K562 (cell line): ENCODE results near the gene PLPP1. TPM values are rescaled to one million over a fixed set of nuclear protein-coding genes. Genes with fewer than 3 reads are reported as not detected.

Experiments used
- ATAC-seq: fragments of 200-7000 bp; cut with Tn5 transposase; 3 replicates; pipeline ENCODE4 v1.9.1; 2020; ENCODE audit warnings: moderate library complexity
- BruUV-seq: library from RNA; stranded (reverse); fragments of 400-500 nt; replicated peaks from 2 replicates; lab custom pipeline; 2021; lab: Mats Ljungman, UMichigan
- CTCF ChIA-PET: fragments of 300-600 bp; formaldehyde crosslinking; extraction: SDS; loops from one replicate; lab custom pipeline; 2021; ENCODE audit warnings: low intra/inter-chr PET ratio; lab: Yijun Ruan, JAX
- POLR2A ChIA-PET: fragments of 300-600, 350-650 bp; sonication (Branson Sonifier 250); formaldehyde crosslinking; extraction: SDS; loops from one replicate; lab custom pipeline; 2021; ENCODE audit warnings: antibody characterized with exemption, inconsistent platforms; lab: Yijun Ruan, JAX
- DNase-seq, 4 experiments: peaks; one replicate each; pipeline versions ENCODE4 v3.0.0 to v3.0.0-alpha.2; 2011 to 2018; ENCODE audit warnings: low spot score in 3 of 4, mixed read lengths in 3 of 4; ENCODE audit errors: extremely low read depth in 1 of 4
- FAIRE-seq: peaks from 2 replicates; lab custom pipeline; 2011; peaks lifted over from hg19 to GRCh38; lab: Jason Lieb, UNC
- H2AFZ ChIP-seq: 2 replicates; pipeline ENCODE4 v1.6.0; 2011; ENCODE audit warnings: low read depth, low read length, control low read depth, inconsistent platforms
- H3K27ac ChIP-seq: fragments of 200-600 bp; 3 replicates; pipeline ENCODE4 v1.8.0; 2011; ENCODE audit warnings: low read depth, mild to moderate bottlenecking, control low read depth, inconsistent platforms, low read length, moderate library complexity, mixed read lengths; ENCODE audit errors: extremely low read depth
- H3K27me3 ChIP-seq, 2 experiments: fragments of 300-600 bp in 1 of 2; 2 replicates in 1 of 2; 3 replicates in 1 of 2; pipeline versions ENCODE4 v1.6.0 to v1.8.0; 2011; ENCODE audit warnings: inconsistent platforms in 2 of 2, low read length in 2 of 2, mild to moderate bottlenecking in 1 of 2, mixed read lengths in 1 of 2, moderate library complexity in 1 of 2; ENCODE audit not compliant: control insufficient read depth in 2 of 2, insufficient read depth in 2 of 2
- H3K36me3 ChIP-seq: fragments of 300-600 bp; 3 replicates; pipeline ENCODE4 v1.8.0; 2011; ENCODE audit warnings: mild to moderate bottlenecking, low read length, inconsistent platforms; ENCODE audit not compliant: control insufficient read depth, insufficient read depth
- H3K4me1 ChIP-seq, 2 experiments: fragments of 200-600 bp in 1 of 2; replicated peaks in 1 of 2; 2 replicates in 1 of 2; 3 replicates in 1 of 2; pipeline versions ENCODE4 v1.5.1 to v1.8.0; 2011; ENCODE audit warnings: inconsistent platforms in 2 of 2, low read length in 2 of 2, mild to moderate bottlenecking in 1 of 2, mixed read lengths in 1 of 2, moderate library complexity in 1 of 2; ENCODE audit not compliant: control insufficient read depth in 2 of 2, insufficient read depth in 2 of 2
- H3K4me2 ChIP-seq: 2 replicates; pipeline ENCODE4 v1.6.1; 2011; ENCODE audit warnings: low read length, control low read depth, inconsistent platforms, mixed read lengths; ENCODE audit not compliant: insufficient read depth
- H3K4me3 ChIP-seq: fragments of 200-600 bp; sonication (generic), shearing (Covaris generic); 2 replicates; pipeline ENCODE4 v1.5.1; 2016; ENCODE audit warnings: control low read depth, inconsistent platforms
- H3K79me2 ChIP-seq: fragments of 200-600 bp; 3 replicates; pipeline ENCODE4 v1.8.0; 2011; ENCODE audit warnings: low read length, inconsistent platforms; ENCODE audit not compliant: control insufficient read depth, insufficient read depth
- H3K9ac ChIP-seq, 2 experiments: 2 replicates each; pipeline versions ENCODE4 v1.6.0 to v1.6.1; 2011; ENCODE audit warnings: low read depth in 2 of 2, low read length in 2 of 2, control low read depth in 1 of 2, inconsistent platforms in 1 of 2, mild to moderate bottlenecking in 1 of 2, mixed read lengths in 1 of 2; ENCODE audit not compliant: insufficient read depth in 1 of 2
- H3K9me1 ChIP-seq: one replicate; pipeline ENCODE4 v1.6.0; 2011; ENCODE audit warnings: inconsistent platforms, mild to moderate bottlenecking, low read length, moderate library complexity; ENCODE audit not compliant: control insufficient read depth, insufficient read depth
- H3K9me3 ChIP-seq: replicated peaks from 2 replicates; pipeline ENCODE4 v1.5.1; 2011; ENCODE audit warnings: low read depth, low read length, inconsistent platforms; ENCODE audit not compliant: control insufficient read depth, insufficient read depth
- H4K20me1 ChIP-seq: replicated peaks from 2 replicates; pipeline ENCODE4 v1.6.1; 2011; ENCODE audit warnings: low read length, inconsistent platforms, mixed read lengths; ENCODE audit not compliant: control insufficient read depth, insufficient read depth
- CBX3 ChIP-seq, 2 experiments: IDR thresholded peaks; 1 replicate in 1 of 2; 2 replicates in 1 of 2; pipeline ENCODE4 v1.6.1; 2012; ENCODE audit warnings: inconsistent platforms in 2 of 2, low read length in 2 of 2, borderline replicate concordance in 1 of 2, control low read depth in 1 of 2
- CHD2 ChIP-seq: IDR thresholded peaks from 2 replicates; pipeline ENCODE4 v1.6.1; 2011; ENCODE audit warnings: low read depth, low read length
- ETV5 ChIP-seq: sonication (generic); formaldehyde crosslinking; IDR thresholded peaks from 2 replicates; pipeline ENCODE4 v1.4.0; 2020; ENCODE audit warnings: low read depth, mild to moderate bottlenecking, missing genetic modification reagents
- GABPA ChIP-seq: fragments of 200-800 bp; sonication (Bioruptor generic); conservative IDR thresholded peaks from 2 replicates; pipeline ENCODE4 v1.6.1; 2016; ENCODE audit warnings: low read depth, missing genetic modification characterization, missing compliant biosample characterization
- JUND ChIP-seq, 2 experiments: IDR thresholded peaks; 2 replicates in 1 of 2; 3 replicates in 1 of 2; pipeline ENCODE4 v1.6.1; 2011; ENCODE audit warnings: borderline replicate concordance in 2 of 2, low read depth in 2 of 2, low read length in 2 of 2, improper control_type of control experiment in 1 of 2, missing biosample characterization in 1 of 2, missing genetic modification characterization in 1 of 2, missing genetic modification reagents in 1 of 2
- MED1 ChIP-seq: sonication (generic); formaldehyde crosslinking; IDR thresholded peaks from 2 replicates; pipeline ENCODE4 v1.8.1; 2023; ENCODE audit warnings: missing genetic modification reagents, borderline replicate concordance
- NFIC ChIP-seq: fragments of 450-650 bp; IDR thresholded peaks from 2 replicates; pipeline ENCODE4 v1.6.1; 2017; ENCODE audit warnings: mild to moderate bottlenecking, inconsistent platforms
- POLR3A ChIP-seq: IDR thresholded peaks from 2 replicates; pipeline ENCODE4 v1.6.1; 2011; ENCODE audit warnings: borderline replicate concordance, mild to moderate bottlenecking, moderate library complexity; ENCODE audit not compliant: insufficient read length, insufficient read depth; ENCODE audit errors: extremely low read depth
- SP1 ChIP-seq: sonication (generic); formaldehyde crosslinking; IDR thresholded peaks from 2 replicates; pipeline ENCODE4 v1.8.1; 2022; ENCODE audit warnings: mild to moderate bottlenecking, missing genetic modification reagents
- SRSF9 ChIP-seq: fragments of 200-400 bp; formaldehyde crosslinking; IDR thresholded peaks from 2 replicates; pipeline ENCODE4 v1.6.1; 2017; ENCODE audit warnings: low read depth, low read length, borderline replicate concordance
- STAT5A ChIP-seq: IDR thresholded peaks from 2 replicates; pipeline ENCODE4 v1.6.1; 2012; ENCODE audit warnings: low read length, inconsistent platforms, borderline replicate concordance
- TCF7L2 ChIP-seq: fragments of 150-350 bp; IDR thresholded peaks from 2 replicates; pipeline ENCODE4 v1.6.1; 2016; ENCODE audit warnings: low read depth, mild to moderate bottlenecking, low read length, moderate library complexity
- ZFPM2 ChIP-seq: fragments of 250-450 bp; sonication (Bioruptor Pico); IDR thresholded peaks from 2 replicates; pipeline ENCODE4 v1.5.1; 2022; ENCODE audit warnings: mild to moderate bottlenecking
- ZNF77 ChIP-seq: fragments of 250-450 bp; sonication (Bioruptor Pico); IDR thresholded peaks from 2 replicates; pipeline ENCODE4 v1.5.0; 2020
- WGBS: fragments of 100-300 bp; shearing (Covaris generic); methylation state at CpG from one replicate; pipeline ENCODE4 v1.1.6; 2016; ENCODE audit warnings: low coverage, mixed read lengths; ENCODE audit not compliant: insufficient coverage; ENCODE audit errors: missing lambda C conversion rate; 5-methylcytosine and 5-hydroxymethylcytosine counted together
- in situ Hi-C: fragments of 300-500 bp; cut with MboI; formaldehyde crosslinking; loops from 4 replicates; pipeline ENCODE4 v1.15.0; 2018; ENCODE audit warnings: inconsistent platforms, mixed read lengths
- intact Hi-C: fragments of 100-400 bp; cut with micrococcal nuclease; formaldehyde crosslinking; loops from 2 replicates; pipeline ENCODE4 v1.14.2; 2022
- polyA plus RNA-seq, 8 experiments: library from polyadenylated mRNA; depleted of rRNA in 4 of 8; stranded (reverse) in 5 of 8; unstranded in 3 of 8; fragments of >200 nt; fragmentation: Nextera tagmentation in 2 of 8; fragmentation: Illumina TruSeq in 1 of 8; extraction: Ambion mirVana in 2 of 8; extraction: Trizol in 1 of 8; gene quantifications; 2 replicates each; pipeline versions ENCODE4 v1.2.1 to v1.2.3, GENCODE V29; 2011 to 2014; ENCODE audit warnings: inconsistent platforms in 1 of 8, missing spikeins in 1 of 8
- total RNA-seq, 7 experiments: library from RNA; depleted of rRNA in 6 of 7; stranded (reverse); fragments of >200 nt in 6 of 7; fragmentation: Illumina TruSeq in 2 of 7; extraction: Trizol in 2 of 7; gene quantifications; 2 replicates each; pipeline versions ENCODE4 v1.2.1 to v1.2.3, GENCODE V29; 2011 to 2021; ENCODE audit warnings: low replicate concordance in 1 of 7
- TF ChIP-seq, protein P1 (sequence below): IDR thresholded peaks from 2 replicates; pipeline ENCODE4 v1.6.1; 2016; ENCODE audit warnings: missing genetic modification characterization, missing compliant biosample characterization

Gene PLPP1
- total and polyA plus RNA-seq, 9 of the 15 experiments (the other 6 are each of a cell fraction or from before 2014, with no cell fraction given): 0.04 to 0.24 (median 0.04) TPM; not detected in 6

GRCh38 chr5:55568654-55569512 lies 34.1 kb upstream of the PLPP1 start (continued):
- TF ChIP-seq MED1 (CRISPR knock-in tag) (no peak), ETV5 (no peak), JUND (IDR thresholded peaks at IDR 0.05; ENCODE audit: borderline replicate concordance, low read depth, low read length) (peak; percentile 31; the same call in 1 of the 2 replicates), JUND (tag; IDR thresholded peaks at IDR 0.05; ENCODE audit: borderline replicate concordance, low read depth, low read length) (peak; percentile 54; the same call in 1 of the 3 replicates), ZNF77 (CRISPR knock-in tag) (no peak), NFIC (peak; percentile 74), STAT5A (peak; percentile 44; the same call in 1 of the 2 replicates)

DNA sequence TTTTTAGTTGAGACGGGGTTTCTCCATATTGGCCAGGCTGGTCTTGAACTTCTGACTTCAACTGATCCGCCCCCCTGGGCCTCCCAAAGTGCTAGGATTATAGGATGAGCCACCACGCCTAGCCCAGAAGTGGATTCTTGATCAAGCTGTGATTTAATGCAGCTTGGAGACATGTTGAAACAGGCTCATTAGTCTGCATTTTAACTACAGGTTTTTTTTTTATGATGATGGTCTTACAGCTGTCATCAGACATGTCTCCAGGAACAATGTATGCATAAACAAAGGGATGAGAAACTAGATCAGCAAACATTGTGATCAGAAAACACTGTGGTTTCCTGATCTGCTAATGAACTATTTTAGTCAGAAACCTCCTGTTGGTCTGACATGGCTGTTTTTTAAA lies 30.0 kb upstream of the PLPP1 start:
- no peaks in the 10 kb centered on the region for H3K79me2 ChIP-seq
- H2AFZ ChIP-seq: no peak overlapping the region
- no peaks in the 10 kb centered on the region for H4K20me1 ChIP-seq
- no peak overlapping the region for H3K9ac ChIP-seq
- POLR2A ChIA-PET: no interaction called here
- intact Hi-C loops (no loop called here), in situ Hi-C loops (no loop called here)
- BruUV-seq: no TSS peak
- H3K4me2 ChIP-seq: no peak overlapping the region
- H3K27me3 ChIP-seq: peaks cover 0 to 15% of the 10 kb centered on the region in 2 experiments; a peak in 3 of 5 replicates
- H3K36me3 ChIP-seq: no peaks in the 10 kb centered on the region
- CTCF ChIA-PET: no interaction called here
- no peaks in the 10 kb centered on the region for H3K4me1 ChIP-seq
- no peak overlapping the region for H3K4me3 ChIP-seq
- DNase-seq (no peak), FAIRE-seq (no peak), ATAC-seq (no peak)
- no peaks in the 10 kb centered on the region for H3K9me3 ChIP-seq
- TF ChIP-seq GABPA (tag) (no peak), ZFPM2 (CRISPR knock-in tag) (no peak), SRSF9 (no peak), CHD2 (no peak), TCF7L2 (no peak), SP1 (CRISPR knock-in tag) (no peak), POLR3A (no peak), CBX3 (IDR thresholded peaks at IDR 0.05; ENCODE audit: borderline replicate concordance in 1 of 2, low read length in 2 of 2) (no peak)
- TF ChIP-seq, protein P1, sequence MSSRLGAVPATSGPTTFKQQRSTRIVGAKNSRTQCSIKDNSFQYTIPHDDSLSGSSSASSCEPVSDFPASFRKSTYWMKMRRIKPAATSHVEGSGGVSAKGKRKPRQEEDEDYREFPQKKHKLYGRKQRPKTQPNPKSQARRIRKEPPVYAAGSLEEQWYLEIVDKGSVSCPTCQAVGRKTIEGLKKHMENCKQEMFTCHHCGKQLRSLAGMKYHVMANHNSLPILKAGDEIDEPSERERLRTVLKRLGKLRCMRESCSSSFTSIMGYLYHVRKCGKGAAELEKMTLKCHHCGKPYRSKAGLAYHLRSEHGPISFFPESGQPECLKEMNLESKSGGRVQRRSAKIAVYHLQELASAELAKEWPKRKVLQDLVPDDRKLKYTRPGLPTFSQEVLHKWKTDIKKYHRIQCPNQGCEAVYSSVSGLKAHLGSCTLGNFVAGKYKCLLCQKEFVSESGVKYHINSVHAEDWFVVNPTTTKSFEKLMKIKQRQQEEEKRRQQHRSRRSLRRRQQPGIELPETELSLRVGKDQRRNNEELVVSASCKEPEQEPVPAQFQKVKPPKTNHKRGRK: no peak
- WGBS: 0% methylated on average over 3 of the region's 3 CpGs
- no peak overlapping the region for H3K27ac ChIP-seq
- no peaks in the 10 kb centered on the region for H3K9me1 ChIP-seq
